Heart right ventricle (tissue), 16 donors: Measurements from ENCODE around the gene IL16. TPM values are rescaled to one million over a fixed set of nuclear protein-coding genes. Genes with fewer than 3 reads are reported as not detected.
A peak's percentile ranks its signal among the peaks of the same experiment; 100 is the strongest.

Experiments
- ATAC-seq, 8 donors: fragments of 200-7000 bp; cut with Tn5 transposase; one replicate each; pipeline ENCODE4 v1.9.1; 2020; ENCODE audit warnings: mild to moderate bottlenecking in 8 of 8, moderate library complexity in 8 of 8, moderate number of reproducible peaks in 1 of 8
- DNase-seq, 2 donors: peaks; one replicate each; pipeline ENCODE4 v3.0.0-alpha.2; 2020
- H3K27ac ChIP-seq, 10 donors: fragments of 200-600 bp; sonication (generic) in 2 of 10; one replicate each; pipeline versions ENCODE4 v1.5.0 to v1.8.0; 2020 to 2022; ENCODE audit warnings: mild to moderate bottlenecking in 3 of 10
- H3K27me3 ChIP-seq, 7 donors: fragments of 200-600 bp; one replicate each; pipeline ENCODE4 v1.8.0; 2021 to 2022; ENCODE audit warnings: mild to moderate bottlenecking in 2 of 7
- H3K36me3 ChIP-seq, 9 donors: fragments of 200-600 bp; sonication (generic) in 1 of 9; one replicate each; pipeline versions ENCODE4 v1.5.0 to v1.8.0; 2020 to 2022; ENCODE audit warnings: mild to moderate bottlenecking in 2 of 9
- H3K4me1 ChIP-seq, 9 donors: fragments of 200-600 bp; sonication (generic) in 1 of 9; one replicate each; pipeline versions ENCODE4 v1.5.0 to v1.8.0; 2020 to 2022; ENCODE audit warnings: mild to moderate bottlenecking in 4 of 9
- H3K4me3 ChIP-seq, 10 donors: fragments of 200-600 bp; sonication (generic) in 2 of 10; one replicate each; pipeline versions ENCODE4 v1.5.0 to v1.8.0; 2020 to 2022; ENCODE audit warnings: mild to moderate bottlenecking in 7 of 10, moderate library complexity in 2 of 10
- H3K9me3 ChIP-seq, 11 donors: fragments of 200-600 bp in 10 of 11; sonication (generic) in 2 of 11; one replicate each; pipeline versions ENCODE4 v1.5.0 to v1.8.0; 2013 to 2022; ENCODE audit warnings: mild to moderate bottlenecking in 2 of 11, control low read depth in 1 of 11, moderate library complexity in 1 of 11
- WGBS, 2 donors: extraction: QIAGEN DNeasy Blood & Tissue Kit; methylation state at CpG; one replicate each; pipeline ENCODE4 v1.1.7; 2013; ENCODE audit warnings: inconsistent platforms in 1 of 2; 5-methylcytosine and 5-hydroxymethylcytosine counted together
- intact Hi-C, 10 donors: fragments of 100-400 bp; cut with DNase I; formaldehyde crosslinking; loops; one replicate each; pipeline versions ENCODE4 v1.11.1 to v1.14.2; 2022
- polyA plus RNA-seq, 2 donors: library from polyadenylated mRNA; stranded (reverse); fragments of 200-250 nt; gene quantifications; one replicate each; pipeline ENCODE4 v1.2.3, GENCODE V29; 2013
- total RNA-seq, 10 donors: library from RNA; stranded (reverse); fragmentation: NEBNext Ultra II Directional in 3 of 10; extraction: Animal tissue kit (Norgen Biotek cat#: 25700) in 3 of 10; gene quantifications; one replicate each; pipeline versions ENCODE4 v1.2.1 to v1.2.4, GENCODE V29; 2021 to 2023
- TF ChIP-seq, protein P1 (sequence below), 9 donors: fragments of 200-600 bp; sonication (generic) in 2 of 9; IDR thresholded peaks; one replicate each; pipeline versions ENCODE4 v1.5.0 to v1.8.0; 2021 to 2022; ENCODE audit warnings: antibody characterized with exemption in 9 of 9, mild to moderate bottlenecking in 5 of 9, moderate library complexity in 1 of 9
- donor health status: Arrhythmogenic right ventricular cardiomyopathy.
- donor health status: ischemic (EF 13 %, LVEDD 7.1; RV severe dilation, severe dysfunction).
- donor health status: healthy with polysubstance abuse.
- donor health status: DM: no; HTN: yes; CAD: no.
- donor health status: DM: no; HTN: no; CAD: no.
- donor health status: ischemic (EF 25% LVEDD 6.9; RV normal size, moderate dysfunction).
- donor health status: ischemic (EF 25% LVEDD 5.7; RV mildly dilated, moderate dysfunction).
- donor health status: healthy.
- donor health status: DM: yes; HTN: yes; CAD: no.
- donor health status: Ischemic cardiomyopathy.
- donor health status: ischemic (EF 35%, LVEDD 5.7; RV mildly dilated, moderate dysfunction).
- donor health status: nonischemic (EF 11% LVEDD 7.7; RV severe dilation, severe dysfunction).
- donor health status: DM: yes; HTN: yes; CAD: no.
- donor health status: PGD.
- donor health status: ischemic (EF 29% LVEDD 5.4; RV normal size, mild dysfunction).
- donor health status: nonischemic (EF 23%, LVEDD 6.1; RV moderate dilation, normal function).

Gene IL16
- total and polyA plus RNA-seq, 12 donors = 3.3 to 13.1 (median 4.2) TPM

DNA sequence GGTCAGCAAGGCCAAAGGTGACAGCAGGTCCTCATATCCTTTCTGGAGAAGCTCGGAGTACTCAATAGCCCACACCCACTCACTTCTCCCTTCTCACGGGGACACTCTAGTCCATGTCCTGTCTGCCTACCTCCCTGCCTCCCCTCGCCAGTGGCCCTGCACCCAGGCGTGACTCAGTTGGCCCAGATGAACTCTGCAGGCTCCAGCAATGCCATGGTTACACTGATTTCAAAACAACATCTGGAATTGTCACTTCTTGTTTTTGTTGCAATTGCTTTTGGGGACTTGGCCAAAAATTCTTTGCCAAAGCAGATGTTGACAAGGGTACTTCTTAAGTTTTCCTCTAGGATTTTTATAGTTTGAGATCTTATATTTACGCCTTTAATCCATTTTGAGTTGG lies 13.0 kb downstream of the IL16 start:
- H3K9me3 ChIP-seq = peaks cover 0 to 34% (median 16%) of the 10 kb centered on the region in 11 donors
- peaks cover 0 to 8% (median 0%) of the 10 kb centered on the region in 9 donors for H3K4me1 ChIP-seq
- peak overlapping the region in 1 of 10 donors; percentile 32 for H3K27ac ChIP-seq
- 51 to 64% methylated on average over 5 of the region's 5 CpGs for WGBS, 2 donors
- DNase-seq (peak in 1 of 2 donors; percentile 30), ATAC-seq (peak in 5 of 8 donors; percentile 22 to 88 (median 64))
- no peak overlapping the region for H3K4me3 ChIP-seq
- H3K36me3 ChIP-seq = no peaks in the 10 kb centered on the region
- intact Hi-C loops = no loop called here
- no peaks in the 10 kb centered on the region for H3K27me3 ChIP-seq
- TF ChIP-seq, protein P1, sequence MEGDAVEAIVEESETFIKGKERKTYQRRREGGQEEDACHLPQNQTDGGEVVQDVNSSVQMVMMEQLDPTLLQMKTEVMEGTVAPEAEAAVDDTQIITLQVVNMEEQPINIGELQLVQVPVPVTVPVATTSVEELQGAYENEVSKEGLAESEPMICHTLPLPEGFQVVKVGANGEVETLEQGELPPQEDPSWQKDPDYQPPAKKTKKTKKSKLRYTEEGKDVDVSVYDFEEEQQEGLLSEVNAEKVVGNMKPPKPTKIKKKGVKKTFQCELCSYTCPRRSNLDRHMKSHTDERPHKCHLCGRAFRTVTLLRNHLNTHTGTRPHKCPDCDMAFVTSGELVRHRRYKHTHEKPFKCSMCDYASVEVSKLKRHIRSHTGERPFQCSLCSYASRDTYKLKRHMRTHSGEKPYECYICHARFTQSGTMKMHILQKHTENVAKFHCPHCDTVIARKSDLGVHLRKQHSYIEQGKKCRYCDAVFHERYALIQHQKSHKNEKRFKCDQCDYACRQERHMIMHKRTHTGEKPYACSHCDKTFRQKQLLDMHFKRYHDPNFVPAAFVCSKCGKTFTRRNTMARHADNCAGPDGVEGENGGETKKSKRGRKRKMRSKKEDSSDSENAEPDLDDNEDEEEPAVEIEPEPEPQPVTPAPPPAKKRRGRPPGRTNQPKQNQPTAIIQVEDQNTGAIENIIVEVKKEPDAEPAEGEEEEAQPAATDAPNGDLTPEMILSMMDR (IDR thresholded peaks at IDR 0.05) = no peak

DNA sequence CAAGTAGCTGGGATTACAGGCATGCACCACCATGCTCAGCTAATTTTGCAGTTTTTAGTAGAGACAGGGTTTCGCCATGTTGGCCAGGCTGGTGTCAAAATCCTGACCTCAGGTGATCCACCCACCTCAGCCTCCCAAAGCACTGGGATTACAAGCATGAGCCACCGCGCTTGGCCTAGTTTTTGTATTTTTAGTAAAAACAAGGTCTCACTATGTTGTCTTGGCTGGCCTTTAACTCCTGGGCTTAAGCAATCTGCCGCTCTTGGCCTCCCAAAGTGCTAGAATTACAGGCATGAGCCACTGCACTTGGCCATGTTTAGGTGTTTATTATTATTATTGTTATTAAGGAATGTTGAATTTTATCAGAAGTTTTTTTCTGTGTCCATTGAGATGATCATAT lies 14.7 kb downstream of the IL16 start:
- ATAC-seq = peak in 3 of 8 donors; percentile 42 to 77 (median 61)
- no peak overlapping the region for H3K27ac ChIP-seq

DNA sequence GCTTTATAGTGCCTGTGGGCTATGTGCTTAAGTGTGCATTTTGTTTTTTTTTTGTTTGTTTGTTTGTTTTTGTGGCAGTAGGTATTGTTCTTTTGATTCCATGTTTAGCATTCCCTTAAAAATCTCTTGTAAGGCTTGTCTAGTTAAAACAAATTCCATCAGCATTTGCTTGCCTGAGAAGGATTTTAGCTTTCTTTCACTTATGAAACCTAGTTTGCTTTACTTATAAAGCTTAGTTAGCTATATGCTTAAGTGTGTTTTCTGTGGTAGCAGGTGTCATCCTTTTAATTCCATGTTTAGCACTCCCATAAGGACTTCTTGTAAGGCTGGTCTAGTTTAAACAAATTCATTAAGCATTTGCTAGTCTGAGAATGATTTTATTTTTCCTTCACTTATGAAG lies 17.3 kb downstream of the IL16 start:
- Histone ChIP-seq H3K4me1 (peaks cover 0 to 8% (median 0%) of the 10 kb centered on the region in 9 donors), H3K27ac (no peak overlapping the region), H3K9me3 (peaks cover 0 to 29% (median 11%) of the 10 kb centered on the region in 11 donors), H3K36me3 (no peaks in the 10 kb centered on the region), H3K27me3 (no peaks in the 10 kb centered on the region), H3K4me3 (no peak overlapping the region)
- DNase-seq (no peak), ATAC-seq (no peak)
- TF ChIP-seq, protein P1 (IDR thresholded peaks at IDR 0.05) = no peak
- intact Hi-C loops = no loop called here

More for the DNA sequence above, 14.7 kb downstream of the IL16 start:
- no peaks in the 10 kb centered on the region for H3K27me3 ChIP-seq
- H3K36me3 ChIP-seq = no peaks in the 10 kb centered on the region
- WGBS, 2 donors = 82 to 86% methylated on average over 4 of the region's 4 CpGs
- peaks cover 0 to 43% (median 16%) of the 10 kb centered on the region in 11 donors for H3K9me3 ChIP-seq
- intact Hi-C loops = no loop called here
- H3K4me1 ChIP-seq = peaks cover 0 to 8% (median 0%) of the 10 kb centered on the region in 9 donors
- TF ChIP-seq, protein P1 (IDR thresholded peaks at IDR 0.05) = no peak
- DNase-seq = no peak
- no peak overlapping the region for H3K4me3 ChIP-seq

DNA sequence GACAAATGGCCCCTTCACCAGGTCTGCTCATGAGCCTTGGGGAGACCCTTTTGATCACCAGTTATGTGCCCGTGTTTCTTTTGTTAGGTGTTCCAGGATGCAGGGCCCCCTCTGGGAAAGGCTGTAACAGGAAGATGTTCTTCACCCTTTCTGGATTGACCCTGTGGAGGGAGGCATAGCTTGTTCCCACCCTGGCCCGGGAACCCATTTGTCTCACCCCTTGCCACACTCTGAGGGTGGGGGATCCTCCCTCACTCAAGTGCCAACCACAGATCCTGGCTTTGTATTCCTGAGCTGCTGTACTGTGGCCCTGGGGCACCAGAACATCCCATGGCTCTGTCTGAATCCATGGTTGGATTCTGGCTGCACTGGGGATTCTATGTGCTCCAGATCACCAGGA lies 18.9 kb downstream of the IL16 start:
- no peak overlapping the region for H3K4me3 ChIP-seq
- no peak for ATAC-seq
- no peaks in the 10 kb centered on the region for H3K27me3 ChIP-seq
- H3K4me1 ChIP-seq = peaks cover 0 to 4% (median 0%) of the 10 kb centered on the region in 9 donors
- H3K27ac ChIP-seq = no peak overlapping the region
- H3K9me3 ChIP-seq = peaks cover 0 to 29% (median 11%) of the 10 kb centered on the region in 11 donors
- DNase-seq = no peak
- intact Hi-C loops = no loop called here
- TF ChIP-seq, protein P1 (IDR thresholded peaks at IDR 0.05) = no peak
- no peaks in the 10 kb centered on the region for H3K36me3 ChIP-seq
- WGBS, 2 donors = 91 to 93% methylated on average over 2 of the region's 2 CpGs
